GM23338 (cell line): Measurements from ENCODE around the gene KRT8. TPM values are rescaled to one million over a fixed set of nuclear protein-coding genes. Genes with fewer than 3 reads are reported as not detected.

Experiments
- ATAC-seq: fragments of 200-7000 bp; cut with Tn5 transposase; 3 replicates; pipeline ENCODE4 v1.9.1; 2020
- DNase-seq: peaks from one replicate; pipeline ENCODE4 v3.0.0-alpha.2; 2015; ENCODE audit warnings: low spot score
- H2AFZ ChIP-seq: fragments of 200-600 bp; sonication (generic); 2 replicates; pipeline ENCODE4 v1.8.0; 2016; ENCODE audit warnings: antibody characterized with exemption, mild to moderate bottlenecking, moderate library complexity
- H3F3A ChIP-seq: fragments of 200-600 bp; sonication (generic); replicated peaks from 2 replicates; pipeline ENCODE4 v1.8.0; 2017; ENCODE audit warnings: antibody characterized with exemption, mixed run types, low read depth
- H3K27ac ChIP-seq: fragments of 200-600 bp; sonication (generic); 2 replicates; pipeline ENCODE4 v1.6.1; 2016; ENCODE audit warnings: low read depth
- H3K27me3 ChIP-seq: fragments of 200-600 bp; sonication (generic); 2 replicates; pipeline ENCODE4 v1.8.0; 2016; ENCODE audit warnings: mild to moderate bottlenecking, mixed run types, moderate library complexity; ENCODE audit not compliant: insufficient read depth
- H3K36me3 ChIP-seq: fragments of 200-600 bp; sonication (generic); 2 replicates; pipeline ENCODE4 v1.8.0; 2016; ENCODE audit warnings: mild to moderate bottlenecking; ENCODE audit not compliant: insufficient read depth
- H3K4me1 ChIP-seq: fragments of 200-600 bp; sonication (generic); 2 replicates; pipeline ENCODE4 v1.8.0; 2016; ENCODE audit warnings: mild to moderate bottlenecking, moderate library complexity; ENCODE audit not compliant: insufficient read depth
- H3K4me2 ChIP-seq: fragments of 200-600 bp; sonication (generic); 2 replicates; pipeline ENCODE4 v1.7.1; 2017; ENCODE audit warnings: mixed run types
- H3K4me3 ChIP-seq: fragments of 200-600 bp; sonication (generic); 2 replicates; pipeline ENCODE4 v1.6.1; 2016; ENCODE audit warnings: mixed run types
- H3K79me2 ChIP-seq: fragments of 200-600 bp; sonication (generic); replicated peaks from 2 replicates; pipeline ENCODE4 v1.8.0; 2017; ENCODE audit warnings: mild to moderate bottlenecking; ENCODE audit not compliant: insufficient read depth
- H3K9me2 ChIP-seq: fragments of 200-600 bp; sonication (generic); 2 replicates; pipeline ENCODE4 v1.8.0; 2017; ENCODE audit not compliant: insufficient read depth
- H4K20me1 ChIP-seq: fragments of 200-600 bp; sonication (generic); replicated peaks from 2 replicates; pipeline ENCODE4 v1.8.0; 2017; ENCODE audit warnings: mild to moderate bottlenecking; ENCODE audit not compliant: insufficient read depth
- H3K27ac Mint-ChIP-seq: 2 replicates; pipeline ENCODE4 v1.8.0; 2020; ENCODE audit warnings: inconsistent platforms, mild to moderate bottlenecking, moderate library complexity, mixed read lengths
- H3K27me3 Mint-ChIP-seq: 3 replicates; pipeline ENCODE4 v1.8.0; 2022; ENCODE audit warnings: low read depth, mild to moderate bottlenecking, moderate library complexity, mixed read lengths, inconsistent platforms; ENCODE audit not compliant: insufficient read depth, poor library complexity
- H3K36me3 Mint-ChIP-seq: 3 replicates; pipeline ENCODE4 v1.8.0; 2021; ENCODE audit warnings: low read depth, mild to moderate bottlenecking, inconsistent platforms, moderate library complexity, mixed read lengths
- H3K4me1 Mint-ChIP-seq: 3 replicates; pipeline ENCODE4 v1.8.0; 2020; ENCODE audit warnings: mild to moderate bottlenecking, inconsistent platforms, mixed read lengths
- H3K4me3 Mint-ChIP-seq: 3 replicates; pipeline ENCODE4 v1.8.0; 2021; ENCODE audit warnings: moderate library complexity, mild to moderate bottlenecking, inconsistent platforms, mixed read lengths
- H3K9me3 Mint-ChIP-seq: 3 replicates; pipeline ENCODE4 v1.8.0; 2020; ENCODE audit warnings: moderate library complexity, mild to moderate bottlenecking, inconsistent platforms, mixed read lengths
- CREB1 ChIP-seq: fragments of 250-450 bp; sonication (Bioruptor Pico); IDR thresholded peaks from 2 replicates; pipeline ENCODE4 v1.5.0; 2020; ENCODE audit warnings: low read depth, mild to moderate bottlenecking, moderate library complexity
- CTCF ChIP-seq, 2 experiments: fragments of 200-600 bp in 1 of 2; sonication (generic) in 1 of 2; conservative IDR thresholded peaks; 2 replicates each; pipeline versions ENCODE4 v1.5.1 to v1.6.1; 2016 to 2017; ENCODE audit warnings: antibody characterized with exemption in 2 of 2, low read depth in 2 of 2, mild to moderate bottlenecking in 2 of 2, moderate library complexity in 1 of 2
- ETS1 ChIP-seq: IDR thresholded peaks from 2 replicates; pipeline ENCODE4 v1.6.1; 2016; ENCODE audit warnings: antibody characterized with exemption
- EZH2 ChIP-seq: fragments of 200-600 bp; sonication (generic); IDR thresholded peaks from one replicate; pipeline ENCODE4 v1.8.0; 2017; ENCODE audit warnings: antibody characterized with exemption, mild to moderate bottlenecking, low read depth; ENCODE audit not compliant: unreplicated experiment
- EZH2phosphoT487 ChIP-seq: fragments of 200-600 bp; sonication (generic); IDR thresholded peaks from one replicate; pipeline ENCODE4 v1.8.1; 2018; ENCODE audit warnings: antibody characterized with exemption; ENCODE audit not compliant: unreplicated experiment
- JUNB ChIP-seq: IDR thresholded peaks from one replicate; pipeline ENCODE4 v1.6.1; 2016; ENCODE audit warnings: antibody characterized with exemption; ENCODE audit not compliant: unreplicated experiment
- NANOG ChIP-seq: IDR thresholded peaks from 2 replicates; pipeline ENCODE4 v1.6.1; 2016; ENCODE audit warnings: antibody characterized with exemption, borderline replicate concordance
- POLR2AphosphoS5 ChIP-seq: IDR thresholded peaks from 2 replicates; pipeline ENCODE4 v1.6.1; 2016; ENCODE audit warnings: antibody characterized with exemption, low read depth
- REST ChIP-seq: IDR thresholded peaks from one replicate; pipeline ENCODE4 v1.6.1; 2018; ENCODE audit warnings: antibody characterized with exemption; ENCODE audit not compliant: unreplicated experiment
- STAT1 ChIP-seq: IDR thresholded peaks from one replicate; pipeline ENCODE4 v1.6.1; 2016; ENCODE audit warnings: antibody characterized with exemption; ENCODE audit not compliant: unreplicated experiment
- ZNF114 ChIP-seq: fragments of 250-450 bp; sonication (Bioruptor Pico); IDR thresholded peaks from 2 replicates; pipeline ENCODE4 v1.5.0; 2020; ENCODE audit warnings: mild to moderate bottlenecking, moderate library complexity
- ZNF331 ChIP-seq: fragments of 250-450 bp; sonication (Bioruptor Pico); IDR thresholded peaks from 2 replicates; pipeline ENCODE4 v1.5.0; 2020; ENCODE audit warnings: low read depth, mild to moderate bottlenecking, moderate library complexity
- ZNF462 ChIP-seq: fragments of 250-450 bp; sonication (Bioruptor Pico); IDR thresholded peaks from 2 replicates; pipeline ENCODE4 v1.5.0; 2020; ENCODE audit warnings: mild to moderate bottlenecking, moderate library complexity
- polyA plus RNA-seq: library from polyadenylated mRNA; unstranded; fragments of >200 nt; fragmentation: Nextera tagmentation; extraction: Ambion mirVana; gene quantifications from 2 replicates; pipeline ENCODE4 v1.2.1, GENCODE V29; 2016
- total RNA-seq: library from RNA; depleted of rRNA; stranded (reverse); fragments of >200 nt; shearing (Covaris generic); gene quantifications from 2 replicates; pipeline ENCODE4 v1.2.3, GENCODE V29; 2014

Gene KRT8
- total and polyA plus RNA-seq, 2 experiments from 2014 or later: 250 to 322 TPM

GRCh38 chr12:52915637-52916036, 10.8 kb upstream of the KRT8 start:
- Mint-ChIP-seq H3K27ac (no peak overlapping the region), H3K4me3 (no peak overlapping the region), H3K4me1 (no peaks in the 10 kb centered on the region), H3K36me3 (no peaks in the 10 kb centered on the region), H3K9me3 (no peaks in the 10 kb centered on the region), H3K27me3 (peaks cover 3% of the 10 kb centered on the region)
- DNase-seq (no peak), ATAC-seq (no peak)
- no peaks in the 10 kb centered on the region for H3F3A ChIP-seq
- H3K4me3 ChIP-seq: no peak overlapping the region
- no peaks in the 10 kb centered on the region for H3K79me2 ChIP-seq
- H3K27me3 ChIP-seq: no peaks in the 10 kb centered on the region
- no peaks in the 10 kb centered on the region for H3K9me2 ChIP-seq
- no peak overlapping the region for H2AFZ ChIP-seq
- 0 out of 2 replicates have a peak, but pooled peaks cover 3% of the 10 kb centered on the region for H3K4me1 ChIP-seq
- no peak for TF ChIP-seq JUNB
- no peak for TF ChIP-seq ZNF331
- no peak for TF ChIP-seq CREB1
- TF ChIP-seq NANOG: no peak
- TF ChIP-seq REST: no peak
- TF ChIP-seq EZH2phosphoT487: no peak
- TF ChIP-seq ETS1: no peak
- no peak for TF ChIP-seq POLR2AphosphoS5
- TF ChIP-seq EZH2: no peak
- no peak for TF ChIP-seq CTCF (conservative IDR thresholded peaks at IDR 0.05; ENCODE audit: low read depth in 2 of 2)
- no peak for TF ChIP-seq ZNF462
- no peak for TF ChIP-seq ZNF114
- no peak for TF ChIP-seq STAT1
- no peak overlapping the region for H3K4me2 ChIP-seq
- no peak overlapping the region for H3K27ac ChIP-seq
- H4K20me1 ChIP-seq: no peaks in the 10 kb centered on the region
- H3K36me3 ChIP-seq: no peaks in the 10 kb centered on the region
